GM18868 (cell line): Measurements from ENCODE around the gene C2orf76.
"Not testable (repeated sequence)": the region's sequence is repeated elsewhere in the genome, so short reads cannot be mapped to it uniquely, and the experiment has no call there.

ENCODE experiments used
- ATAC-seq: cut with Tn5 transposase; IDR thresholded peaks from one replicate; pipeline ENCODE4 v1.9.1; 2021; ENCODE audit warnings: mild to moderate bottlenecking, moderate library complexity; ENCODE audit not compliant: unreplicated experiment

Gene C2orf76

GRCh38 chr2:119377993-119378345 is 11.3 kb upstream of the C2orf76 start:
- no peak for ATAC-seq

- no peak for ATAC-seq
Observed at GRCh38 chr2:119377294-119377992, 10.8 kb upstream of the C2orf76 start.

GRCh38 chr2:119376810-119377209 is 10.2 kb upstream of the C2orf76 start:
- no peak for ATAC-seq

GRCh38 chr2:119376406-119376805 is 9.8 kb upstream of the C2orf76 start:
- not testable (repeated sequence) for ATAC-seq

- ATAC-seq: not testable (repeated sequence)
Observed at GRCh38 chr2:119373907-119374745, 7.5 kb upstream of the C2orf76 start.

GRCh38 chr2:119372778-119373568 is 6.3 kb upstream of the C2orf76 start:
- no peak for ATAC-seq

GRCh38 chr2:119371111-119371510 is 4.5 kb upstream of the C2orf76 start:
- ATAC-seq: no peak

- ATAC-seq: no peak
Observed at GRCh38 chr2:119369845-119370244, 3.2 kb upstream of the C2orf76 start.

GRCh38 chr2:119367472-119368099 is 952 bp upstream of the C2orf76 start:
- ATAC-seq: peak; percentile 28

GRCh38 chr2:119366161-119366648 is 429 bp downstream of the C2orf76 start:
- ATAC-seq: peak; percentile 3

GRCh38 chr2:119365436-119365835 is 1.2 kb downstream of the C2orf76 start:
- no peak for ATAC-seq

- ATAC-seq: no peak
Observed at GRCh38 chr2:119364798-119365197, 1.8 kb downstream of the C2orf76 start.

GRCh38 chr2:119360423-119360966 is 6.1 kb downstream of the C2orf76 start:
- no peak for ATAC-seq

GRCh38 chr2:119359774-119360173 is 6.9 kb downstream of the C2orf76 start:
- no peak for ATAC-seq

GRCh38 chr2:119354860-119355259 is 11.8 kb downstream of the C2orf76 start:
- ATAC-seq: no peak

- ATAC-seq: peak; percentile 95
Observed at GRCh38 chr2:119352357-119352756, 14.3 kb downstream of the C2orf76 start.

- ATAC-seq: no peak
Observed at GRCh38 chr2:119350311-119350998, 16.2 kb downstream of the C2orf76 start.

- no peak for ATAC-seq
Observed at GRCh38 chr2:119349289-119349688, 17.3 kb downstream of the C2orf76 start.

- no peak for ATAC-seq
Observed at GRCh38 chr2:119341684-119342083, 24.9 kb downstream of the C2orf76 start.

GRCh38 chr2:119339562-119339923 is 27.1 kb downstream of the C2orf76 start:
- no peak for ATAC-seq
